Activated B cell treated with CpG ODN at 0.5 μM for 24 hours (primary cell): Measurements from ENCODE around the gene SUMF1. TPM values are rescaled to one million over a fixed set of nuclear protein-coding genes. Genes with fewer than 3 reads are reported as not detected.

ENCODE experiments used
- ATAC-seq: fragments of 200-7000 bp; cut with Tn5 transposase; one replicate; pipeline ENCODE4 v1.10.0; 2021; ENCODE audit warnings: low read depth, mild to moderate bottlenecking, moderate library complexity
- CTCF ChIA-PET: fragments of 350-600 bp; sonication (Branson Sonifier 250); formaldehyde crosslinking; loops from one replicate; lab custom pipeline; 2021; ENCODE audit warnings: antibody characterized with exemption; lab: Charles Lee
- POLR2A ChIA-PET: fragments of 350-600 bp; sonication (Branson Sonifier 250); formaldehyde crosslinking; loops from one replicate; lab custom pipeline; 2021; ENCODE audit warnings: antibody characterized with exemption; lab: Charles Lee
- DNase-seq: peaks from one replicate; pipeline ENCODE4 v3.0.0; 2022
- H3K27ac Mint-ChIP-seq: one replicate; pipeline ENCODE4 v1.8.0; 2020; ENCODE audit warnings: mixed read lengths
- H3K27me3 Mint-ChIP-seq: one replicate; pipeline ENCODE4 v1.8.0; 2021; ENCODE audit warnings: mixed read lengths
- H3K36me3 Mint-ChIP-seq: one replicate; pipeline ENCODE4 v1.8.0; 2021; ENCODE audit warnings: low read depth, mixed read lengths
- H3K4me1 Mint-ChIP-seq: one replicate; pipeline ENCODE4 v1.8.0; 2021; ENCODE audit warnings: mixed read lengths
- H3K4me3 Mint-ChIP-seq: one replicate; pipeline ENCODE4 v1.8.0; 2020; ENCODE audit warnings: mild to moderate bottlenecking, mixed read lengths
- H3K9me3 Mint-ChIP-seq: one replicate; pipeline ENCODE4 v1.8.0; 2020; ENCODE audit warnings: mixed read lengths
- CTCF ChIP-seq: fragments of 200-600 bp; IDR thresholded peaks from one replicate; pipeline ENCODE4 v1.8.0; 2022; ENCODE audit warnings: antibody characterized with exemption, mild to moderate bottlenecking
- intact Hi-C: fragments of 100-400 bp; cut with micrococcal nuclease; formaldehyde crosslinking; loops from one replicate; pipeline ENCODE4 v1.15.1; 2024
- total RNA-seq: library from RNA; stranded (reverse); gene quantifications from 2 replicates; pipeline ENCODE4 v1.2.3, GENCODE V29; 2022

SUMF1 gene
- total RNA-seq, 1 donor from 2014 or later, result 20.7 TPM

- peak overlapping the region; percentile 46 for H3K27ac Mint-ChIP-seq
- peaks cover 14% of the 10 kb centered on the region for H3K4me1 Mint-ChIP-seq
- intact Hi-C loops, result no loop called here
- no peak for TF ChIP-seq CTCF
- no peaks in the 10 kb centered on the region for H3K9me3 Mint-ChIP-seq
- peak overlapping the region; percentile 29 for H3K4me3 Mint-ChIP-seq
- peak; percentile 81 for ATAC-seq
- CTCF ChIA-PET, result no interaction called here
- no peaks in the 10 kb centered on the region for H3K36me3 Mint-ChIP-seq
- no peak for DNase-seq
- POLR2A ChIA-PET, result interaction anchor here (0.5 to 4.1 kb wide), 7 partner anchors 8 to 110 kb away, joined by 3 to 38 read pairs (median 3); partner anchors contain the start of genes ITPR1 and SUMF1
- no peaks in the 10 kb centered on the region for H3K27me3 Mint-ChIP-seq
Measured at GRCh38 chr3:4474683-4475490, 7.8 kb upstream of the SUMF1 start.

- ATAC-seq (no peak), DNase-seq (no peak)
- ChIA-PET POLR2A (interaction anchor here (4.1 kb wide), 1 partner anchor 21 kb away, joined by 38 read pairs; the partner anchor contains the start of gene ITPR1), CTCF (no interaction called here)
- H3K27ac Mint-ChIP-seq, result no peak overlapping the region
- H3K9me3 Mint-ChIP-seq, result no peaks in the 10 kb centered on the region
- H3K4me1 Mint-ChIP-seq, result peaks cover 14% of the 10 kb centered on the region
- TF ChIP-seq CTCF, result no peak
- H3K27me3 Mint-ChIP-seq, result no peaks in the 10 kb centered on the region
- no peaks in the 10 kb centered on the region for H3K36me3 Mint-ChIP-seq
- intact Hi-C loops, result loop anchor here (1.0 kb wide), 1 partner anchor 21 kb away; the partner anchor contains the start of gene ITPR1
- no peak overlapping the region for H3K4me3 Mint-ChIP-seq
Measured at GRCh38 chr3:4472766-4473165, 5.7 kb upstream of the SUMF1 start.

- DNase-seq, result no peak
- Mint-ChIP-seq H3K4me1 (peaks cover 15% of the 10 kb centered on the region), H3K27ac (no peak overlapping the region), H3K36me3 (no peaks in the 10 kb centered on the region), H3K9me3 (no peaks in the 10 kb centered on the region), H3K27me3 (no peaks in the 10 kb centered on the region), H3K4me3 (no peak overlapping the region)
- no peak for TF ChIP-seq CTCF
- intact Hi-C loops, result no loop called here
- ChIA-PET CTCF (no interaction called here), POLR2A (no interaction called here)
- no peak for ATAC-seq
Measured at GRCh38 chr3:4472312-4472711, 5.2 kb upstream of the SUMF1 start.

- DNase-seq (no peak), ATAC-seq (no peak)
- Mint-ChIP-seq H3K36me3 (no peaks in the 10 kb centered on the region), H3K4me1 (peaks cover 18% of the 10 kb centered on the region), H3K9me3 (no peaks in the 10 kb centered on the region), H3K27ac (no peak overlapping the region), H3K4me3 (no peak overlapping the region), H3K27me3 (no peaks in the 10 kb centered on the region)
- no peak for TF ChIP-seq CTCF
- CTCF ChIA-PET, result no interaction called here
- intact Hi-C loops, result no loop called here
- POLR2A ChIA-PET, result interaction anchor here (1.7 kb wide), 1 partner anchor 21 kb away, joined by 7 read pairs; the partner anchor contains the start of gene ITPR1
Measured at GRCh38 chr3:4471907-4472306, 4.8 kb upstream of the SUMF1 start.

GRCh38 chr3:4467522-4467867, 426 bp upstream of the SUMF1 start:
- intact Hi-C loops, result loop anchor here (1.0 to 2.0 kb wide), 6 partner anchors 26 to 166 kb away; partner anchors contain the start of genes ITPR1 and SETMAR
- no peaks in the 10 kb centered on the region for H3K27me3 Mint-ChIP-seq
- H3K9me3 Mint-ChIP-seq, result no peaks in the 10 kb centered on the region
- CTCF ChIA-PET, result interaction anchor here (0.7 to 1.1 kb wide), 4 partner anchors 51 to 1267 kb away, joined by 3 to 4 read pairs (median 3); no protein-coding TSS in a partner anchor
- H3K4me3 Mint-ChIP-seq, result peak overlapping the region; percentile 93
- TF ChIP-seq CTCF, result no peak
- DNase-seq, result no peak
- peak overlapping the region; percentile 96 for H3K27ac Mint-ChIP-seq
- ATAC-seq, result no peak
- POLR2A ChIA-PET, result interaction anchor here (0.5 to 1.8 kb wide), 13 partner anchors 8 to 654 kb away, joined by 3 to 88 read pairs (median 4); partner anchors contain the start of gene ITPR1
- peaks cover 14% of the 10 kb centered on the region for H3K4me1 Mint-ChIP-seq
- peaks cover 5% of the 10 kb centered on the region for H3K36me3 Mint-ChIP-seq
